HL-60/S4 (cell line): Measurements from ENCODE around the gene MYH11.
"Not testable (repeated sequence)": the region's sequence is repeated elsewhere in the genome, so short reads cannot be mapped to it uniquely, and the experiment has no call there.

Experiments used
- in situ Hi-C: fragments of 300-500 bp; cut with MboI; formaldehyde crosslinking; loops from 2 replicates; pipeline ENCODE4 v1.14.3; 2022; ENCODE audit warnings: low sequenced_read_pairs

The MYH11 gene

GRCh38 chr16:15879255-15879811, 22.5 kb upstream of the MYH11 start:
- in situ Hi-C loops, result no loop called here

- in situ Hi-C loops, result no loop called here
Observed at GRCh38 chr16:15876503-15876902, 19.7 kb upstream of the MYH11 start.

- in situ Hi-C loops, result no loop called here
Observed at GRCh38 chr16:15874745-15875314, 18.0 kb upstream of the MYH11 start.

GRCh38 chr16:15873737-15874136, 16.9 kb upstream of the MYH11 start:
- in situ Hi-C loops, result no loop called here

GRCh38 chr16:15873301-15873700, 16.5 kb upstream of the MYH11 start:
- in situ Hi-C loops, result no loop called here

- in situ Hi-C loops, result no loop called here
Observed at GRCh38 chr16:15870011-15870410, 13.2 kb upstream of the MYH11 start.

GRCh38 chr16:15866451-15866850, 9.6 kb upstream of the MYH11 start:
- in situ Hi-C loops, result no loop called here

GRCh38 chr16:15865742-15866141, 8.9 kb upstream of the MYH11 start:
- in situ Hi-C loops, result no loop called here

- in situ Hi-C loops, result no loop called here
Observed at GRCh38 chr16:15864939-15865338, 8.1 kb upstream of the MYH11 start.

- in situ Hi-C loops, result no loop called here
Observed at GRCh38 chr16:15861996-15862395, 5.2 kb upstream of the MYH11 start.

- in situ Hi-C loops, result no loop called here
Observed at GRCh38 chr16:15858921-15859668, 2.3 kb upstream of the MYH11 start.

- in situ Hi-C loops, result no loop called here
Observed at GRCh38 chr16:15857724-15858560, 1.1 kb upstream of the MYH11 start.

- in situ Hi-C loops, result no loop called here
Observed at GRCh38 chr16:15856182-15856581, 646 bp downstream of the MYH11 start.

GRCh38 chr16:15855704-15856003, 1.2 kb downstream of the MYH11 start:
- in situ Hi-C loops, result no loop called here

- in situ Hi-C loops, result no loop called here
Observed at GRCh38 chr16:15854906-15855703, 1.7 kb downstream of the MYH11 start.

- in situ Hi-C loops, result no loop called here
Observed at GRCh38 chr16:15854061-15854460, 2.8 kb downstream of the MYH11 start.

- in situ Hi-C loops, result no loop called here
Observed at GRCh38 chr16:15853021-15853420, 3.8 kb downstream of the MYH11 start.

GRCh38 chr16:15850555-15850954, 6.3 kb downstream of the MYH11 start:
- in situ Hi-C loops, result not testable (repeated sequence)

GRCh38 chr16:15849209-15849981, 7.4 kb downstream of the MYH11 start:
- in situ Hi-C loops, result no loop called here

GRCh38 chr16:15847611-15848175, 9.1 kb downstream of the MYH11 start:
- in situ Hi-C loops, result no loop called here
